ENCODE data around the gene SETBP1. TPM values are rescaled to one million over a fixed set of nuclear protein-coding genes. Genes with fewer than 3 reads are reported as not detected.

SETBP1 gene
- total and polyA plus RNA-seq, 2 of the 8 experiments (the other 6 are each of a cell fraction or from before 2014, with no cell fraction given) = 2.0 to 6.5 TPM

GRCh38 chr18:44935455-44935854, 254.8 kb downstream of the SETBP1 start:
- ChIA-PET CTCF (ENCODE audit: partially characterized antibody) (no interaction called here), POLR2A (ENCODE audit: partially characterized antibody) (no interaction called here)
- no peak overlapping the region for H4K8ac ChIP-seq (ENCODE audit: extremely low read depth, insufficient read depth, low read length)
- DNase-seq (ENCODE audit: low read depth in 1 of 2, low spot score in 2 of 2) = no peak
- no peak overlapping the region for H2AFZ ChIP-seq (ENCODE audit: low read length)
- no peak overlapping the region for H3K4me2 ChIP-seq (ENCODE audit: insufficient read depth in 1 of 2, low read depth in 2 of 2, low read length in 2 of 2)
- peaks cover 15 to 23% of the 10 kb centered on the region in 2 experiments; a peak in 3 of 4 replicates for H3K9me3 ChIP-seq (ENCODE audit: insufficient read depth in 2 of 2, low read depth in 1 of 2, low read length in 1 of 2)
- H3K56ac ChIP-seq (replicated peaks; ENCODE audit: insufficient read length, low read depth, low read length) = no peak overlapping the region
- FAIRE-seq = no peak
- H4K91ac ChIP-seq (replicated peaks; ENCODE audit: insufficient read length, low read length) = no peak overlapping the region
- no peak overlapping the region for H4K5ac ChIP-seq (ENCODE audit: insufficient read length, low read depth, low read length)
- 0 out of 7 replicates have a peak, but pooled peaks cover 0 to 4% (median 0%) of the 10 kb centered on the region in 4 experiments for H3K4me1 ChIP-seq (replicated peaks in 1 of 4; ENCODE audit: control insufficient read depth in 3 of 4, insufficient read depth in 4 of 4, low read length in 3 of 4)
- H3K4me3 ChIP-seq (ENCODE audit: extremely low read depth in 1 of 4, insufficient read depth in 2 of 4, low read depth in 3 of 4, low read length in 4 of 4) = no peak overlapping the region
- no peaks in the 10 kb centered on the region; the same call in 1 of the 2 replicates for H3K23me2 ChIP-seq (ENCODE audit: low read depth, low read length)
- no peak overlapping the region for H3K4ac ChIP-seq (replicated peaks; ENCODE audit: insufficient read length, low read depth, low read length)
- H3K27ac ChIP-seq (ENCODE audit: low read depth, low read length) = no peak overlapping the region
- no peaks in the 10 kb centered on the region for H3K27me3 ChIP-seq (replicated peaks in 1 of 4; ENCODE audit: control insufficient read depth in 3 of 4, extremely low read depth in 1 of 4, insufficient read depth in 3 of 4, low read length in 3 of 4)
- no peak overlapping the region for H2BK5ac ChIP-seq (ENCODE audit: low read depth, low read length)
- no peaks in the 10 kb centered on the region for H3K79me2 ChIP-seq (ENCODE audit: control insufficient read depth in 1 of 2, insufficient read depth in 2 of 2, low read length in 2 of 2)
- H4K20me1 ChIP-seq (replicated peaks in 1 of 2; ENCODE audit: control insufficient read depth in 1 of 2, insufficient read depth in 2 of 2, low read length in 2 of 2) = no peaks in the 10 kb centered on the region
- H3K9ac ChIP-seq (replicated peaks in 1 of 4; ENCODE audit: extremely low read depth in 1 of 4, low read depth in 3 of 4, low read length in 3 of 4) = no peak overlapping the region
- H2BK15ac ChIP-seq (ENCODE audit: low read length) = no peak overlapping the region
- H3K18ac ChIP-seq (ENCODE audit: extremely low read depth, low read length) = no peak overlapping the region
- no peak overlapping the region for H2BK120ac ChIP-seq (replicated peaks; ENCODE audit: low read depth, low read length)
- H3K36me3 ChIP-seq (ENCODE audit: control insufficient read depth in 2 of 4, insufficient read depth in 4 of 4, low read length in 3 of 4) = peaks cover 0 to 3% (median 0%) of the 10 kb centered on the region in 4 experiments; a peak in 1 of 8 replicates
- no peak overlapping the region for H3K14ac ChIP-seq (ENCODE audit: insufficient read length)
- TF ChIP-seq POLR2AphosphoS5 (IDR thresholded peaks at IDR 0.05; ENCODE audit: low read depth, low read length) = no peak
- no peak for TF ChIP-seq TAF1 (IDR thresholded peaks at IDR 0.05; ENCODE audit: low read depth, low read length)
- TF ChIP-seq, protein P1, sequence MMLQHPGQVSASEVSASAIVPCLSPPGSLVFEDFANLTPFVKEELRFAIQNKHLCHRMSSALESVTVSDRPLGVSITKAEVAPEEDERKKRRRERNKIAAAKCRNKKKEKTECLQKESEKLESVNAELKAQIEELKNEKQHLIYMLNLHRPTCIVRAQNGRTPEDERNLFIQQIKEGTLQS (IDR thresholded peaks at IDR 0.05; ENCODE audit: insufficient read depth, low read depth, low read length) = no peak
- TF ChIP-seq SAP30 (IDR thresholded peaks at IDR 0.05; ENCODE audit: insufficient read depth, insufficient replicate concordance, low read length) = no peak
- no peak for TF ChIP-seq TBP (IDR thresholded peaks at IDR 0.05; ENCODE audit: low read depth, low read length)
- no peak for TF ChIP-seq EZH2 (IDR thresholded peaks at IDR 0.05; ENCODE audit: low read depth, low read length, severe bottlenecking)
- no peak for TF ChIP-seq EGR1 (IDR thresholded peaks at IDR 0.05; ENCODE audit: borderline replicate concordance, low read depth, low read length)
- no peak for TF ChIP-seq NANOG (IDR thresholded peaks at IDR 0.05; ENCODE audit: insufficient read depth, low read depth, low read length, poor library complexity, severe bottlenecking)
- no peak for TF ChIP-seq CEBPB (IDR thresholded peaks at IDR 0.05; ENCODE audit: low read depth, low read length)
- TF ChIP-seq CHD1 (IDR thresholded peaks at IDR 0.05; ENCODE audit: low read depth, low read length) = no peak
- no peak for TF ChIP-seq RNF2 (IDR thresholded peaks at IDR 0.05; ENCODE audit: borderline replicate concordance, low read depth, low read length, missing control alignments, poor library complexity, severe bottlenecking)
- TF ChIP-seq BRCA1 (IDR thresholded peaks at IDR 0.05; ENCODE audit: low read depth, low read length) = no peak
- TF ChIP-seq SRF (IDR thresholded peaks at IDR 0.05; ENCODE audit: low read depth, low read length) = no peak
- TF ChIP-seq BACH1 (IDR thresholded peaks at IDR 0.05; ENCODE audit: low read length) = no peak
- no peak overlapping the region for H2BK12ac ChIP-seq (ENCODE audit: low read depth, low read length)
- no peak overlapping the region for H2BK20ac ChIP-seq (ENCODE audit: low read length)
- H2AK5ac ChIP-seq (ENCODE audit: low read depth, low read length) = no peak overlapping the region
- no peak overlapping the region for H3K23ac ChIP-seq (ENCODE audit: insufficient read length)
- H3K79me1 ChIP-seq (ENCODE audit: low read depth, low read length) = no peaks in the 10 kb centered on the region

Measured in H1 (cell line).